ENCODE results near the gene NT5DC2.
"Not testable (repeated sequence)": the region's sequence is repeated elsewhere in the genome, so short reads cannot be mapped to it uniquely, and the experiment has no call there.

Gene NT5DC2

DNA sequence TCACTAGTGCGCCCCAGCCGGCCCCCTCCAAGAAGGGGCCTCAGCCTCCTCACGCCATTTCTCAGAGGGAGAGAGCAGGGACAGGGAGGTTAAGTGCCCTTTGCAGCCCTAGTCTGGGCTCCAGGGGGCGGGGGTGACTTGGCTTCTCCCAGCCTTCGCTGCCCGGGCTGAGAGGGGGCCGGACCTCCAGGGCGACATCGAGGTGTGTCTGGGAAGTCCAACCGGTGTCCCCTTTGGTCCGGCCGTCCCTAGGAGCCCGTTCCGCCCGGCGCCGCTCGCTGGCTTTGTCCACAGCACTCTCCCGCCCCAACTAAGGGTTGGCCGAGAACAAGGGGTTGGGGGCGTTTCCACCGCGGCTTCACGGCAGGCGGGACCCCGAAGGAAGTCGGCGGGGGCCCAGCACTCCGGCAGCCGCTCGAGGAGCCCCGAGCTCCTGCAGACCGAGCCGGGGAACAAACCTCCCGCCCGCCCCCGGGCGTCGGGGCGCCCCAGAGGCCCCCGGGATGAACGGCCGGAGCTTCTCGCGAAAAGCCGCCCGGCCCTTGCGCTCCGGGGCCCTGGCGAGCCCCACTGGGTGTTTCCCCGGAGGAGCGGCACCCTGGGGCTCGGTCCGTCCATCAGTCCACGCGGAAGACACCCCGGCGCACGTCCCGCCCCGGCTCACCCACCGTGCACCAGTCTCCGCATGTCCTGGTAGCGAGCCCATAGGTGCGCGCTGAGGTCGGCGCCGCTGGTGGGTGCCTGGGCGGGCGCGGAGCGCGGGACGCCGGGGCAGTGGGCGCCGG, 627 bp downstream of the NT5DC2 start:
- Mint-ChIP-seq H3K4me1 (ENCODE audit: low read depth) (peaks cover 46% of the 10 kb centered on the region), H3K4me3 (peak overlapping the region; percentile 81), H3K36me3 (ENCODE audit: low read depth) (peaks cover 30% of the 10 kb centered on the region), H3K27me3 (peaks cover 2% of the 10 kb centered on the region), H3K9me3 (no peaks in the 10 kb centered on the region), H3K27ac (peak overlapping the region; percentile 45)
- intact Hi-C loops (cut with micrococcal nuclease) = no loop called here

GRCh38 chr3:52532517-52532837, 1.2 kb downstream of the NT5DC2 start:
- intact Hi-C loops (cut with micrococcal nuclease) = no loop called here
- Mint-ChIP-seq H3K36me3 (ENCODE audit: low read depth) (peaks cover 30% of the 10 kb centered on the region), H3K4me1 (ENCODE audit: low read depth) (peaks cover 40% of the 10 kb centered on the region)

DNA sequence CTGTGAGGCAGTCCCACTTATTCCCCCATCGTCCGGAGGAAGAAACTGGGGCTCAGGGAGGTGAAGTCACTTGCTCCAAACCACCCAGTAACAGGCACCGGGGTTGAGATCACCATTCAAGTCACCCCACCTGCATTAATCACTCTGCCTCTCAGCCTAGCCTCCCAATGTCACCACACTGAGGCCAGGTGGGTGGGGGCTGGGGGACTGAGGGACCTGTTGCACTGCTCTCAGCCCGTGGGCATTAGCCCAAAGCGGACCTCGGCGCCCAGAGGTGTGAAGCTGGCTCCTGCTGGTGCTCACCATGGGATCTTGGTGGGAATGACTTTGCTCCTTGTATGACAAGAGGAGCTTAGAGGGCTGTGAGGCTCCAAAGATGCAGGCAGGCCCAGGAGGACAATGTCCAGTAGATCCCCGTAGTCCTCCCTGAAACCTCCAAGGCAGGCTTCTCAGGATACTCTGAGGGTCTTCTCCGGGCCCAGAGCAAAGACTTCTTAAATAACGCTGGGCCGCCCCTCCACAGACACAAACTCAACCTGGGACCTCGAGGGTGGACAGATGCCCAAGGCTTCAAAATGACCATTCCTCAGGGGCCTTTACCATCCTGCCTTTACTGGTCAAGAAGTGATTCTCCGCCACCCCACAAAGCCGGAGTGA, 1.7 kb downstream of the NT5DC2 start:
- peaks cover 31% of the 10 kb centered on the region for H3K36me3 Mint-ChIP-seq (ENCODE audit: low read depth)
- peak overlapping the region; percentile 45 for H3K27ac Mint-ChIP-seq
- no peaks in the 10 kb centered on the region for H3K9me3 Mint-ChIP-seq

More at GRCh38 chr3:52532517-52532837, 1.2 kb downstream of the NT5DC2 start:
- Mint-ChIP-seq H3K4me3 (peak overlapping the region; percentile 81), H3K9me3 (no peaks in the 10 kb centered on the region), H3K27me3 (peaks cover 2% of the 10 kb centered on the region), H3K27ac (peak overlapping the region; percentile 45)

GRCh38 chr3:52530918-52531826, 2.5 kb downstream of the NT5DC2 start:
- H3K27me3 Mint-ChIP-seq = peaks cover 2% of the 10 kb centered on the region
- no peaks in the 10 kb centered on the region for H3K9me3 Mint-ChIP-seq
- H3K36me3 Mint-ChIP-seq (ENCODE audit: low read depth) = peaks cover 32% of the 10 kb centered on the region
- no peak overlapping the region for H3K4me3 Mint-ChIP-seq
- no peak overlapping the region for H3K27ac Mint-ChIP-seq
- intact Hi-C loops (cut with micrococcal nuclease) = no loop called here
- peaks cover 42% of the 10 kb centered on the region for H3K4me1 Mint-ChIP-seq (ENCODE audit: low read depth)

More for the DNA sequence above, 1.7 kb downstream of the NT5DC2 start:
- Mint-ChIP-seq H3K4me3 (peak overlapping the region; percentile 81), H3K27me3 (peaks cover 2% of the 10 kb centered on the region), H3K4me1 (ENCODE audit: low read depth) (peaks cover 39% of the 10 kb centered on the region)
- intact Hi-C loops (cut with micrococcal nuclease) = no loop called here

GRCh38 chr3:52529376-52530333, 4.0 kb downstream of the NT5DC2 start:
- Mint-ChIP-seq H3K4me3 (no peak overlapping the region), H3K9me3 (no peaks in the 10 kb centered on the region), H3K27ac (peak overlapping the region; percentile 33), H3K4me1 (ENCODE audit: low read depth) (peaks cover 37% of the 10 kb centered on the region), H3K36me3 (ENCODE audit: low read depth) (peaks cover 47% of the 10 kb centered on the region), H3K27me3 (peaks cover 2% of the 10 kb centered on the region)
- intact Hi-C loops (cut with micrococcal nuclease) = no loop called here

DNA sequence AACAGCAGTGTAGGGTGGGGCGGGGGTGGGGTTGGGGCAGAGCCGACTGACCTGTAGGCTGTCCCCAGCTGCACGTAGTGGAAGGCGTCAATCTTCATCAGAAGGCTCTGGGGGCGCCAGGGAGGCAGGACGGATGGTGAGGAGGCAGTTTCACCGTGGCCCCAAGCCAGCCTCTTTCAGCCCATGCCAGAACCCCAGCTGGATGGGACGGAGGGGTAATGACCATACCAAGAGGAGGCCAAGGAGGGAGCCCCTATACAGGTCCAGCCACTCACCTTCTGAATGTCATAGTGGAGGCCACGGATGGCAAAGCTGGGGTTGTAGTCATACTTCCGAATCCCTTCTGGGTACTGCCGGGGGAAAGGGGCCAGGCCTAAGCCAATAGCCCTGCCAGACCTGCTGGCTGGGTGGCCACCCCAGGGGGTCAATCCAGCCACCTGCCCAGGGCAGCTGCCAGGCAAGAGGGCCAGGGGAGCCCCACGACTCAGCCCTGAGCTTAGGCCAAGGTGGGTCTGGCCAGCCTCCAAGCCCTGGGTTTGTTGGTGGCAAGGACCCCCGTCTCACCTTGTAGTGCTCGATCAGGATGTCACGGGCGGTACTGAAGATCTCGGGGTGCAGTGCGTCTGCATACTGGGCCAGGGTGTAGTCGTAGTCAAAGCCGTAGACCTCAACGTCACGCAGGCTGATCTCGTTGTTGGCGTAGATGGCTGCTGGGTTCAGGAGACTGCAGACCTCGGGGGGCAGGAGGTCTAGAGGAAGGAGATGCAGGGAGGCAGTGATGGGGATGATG, 4.9 kb downstream of the NT5DC2 start:
- intact Hi-C loops (cut with micrococcal nuclease) = no loop called here
- Mint-ChIP-seq H3K36me3 (ENCODE audit: low read depth) (peaks cover 56% of the 10 kb centered on the region), H3K27me3 (no peaks in the 10 kb centered on the region), H3K4me3 (no peak overlapping the region), H3K27ac (peak overlapping the region; percentile 10), H3K4me1 (ENCODE audit: low read depth) (peaks cover 38% of the 10 kb centered on the region), H3K9me3 (no peaks in the 10 kb centered on the region)

GRCh38 chr3:52527732-52528585, 5.7 kb downstream of the NT5DC2 start:
- intact Hi-C loops (cut with micrococcal nuclease) = no loop called here
- H3K27ac Mint-ChIP-seq = peak overlapping the region; percentile 42
- peaks cover 64% of the 10 kb centered on the region for H3K36me3 Mint-ChIP-seq (ENCODE audit: low read depth)
- H3K9me3 Mint-ChIP-seq = no peaks in the 10 kb centered on the region
- H3K27me3 Mint-ChIP-seq = no peaks in the 10 kb centered on the region
- H3K4me1 Mint-ChIP-seq (ENCODE audit: low read depth) = peaks cover 45% of the 10 kb centered on the region
- H3K4me3 Mint-ChIP-seq = no peak overlapping the region

- Mint-ChIP-seq H3K9me3 (no peaks in the 10 kb centered on the region), H3K36me3 (ENCODE audit: low read depth) (peaks cover 72% of the 10 kb centered on the region), H3K4me3 (no peak overlapping the region), H3K27me3 (no peaks in the 10 kb centered on the region), H3K4me1 (ENCODE audit: low read depth) (peaks cover 38% of the 10 kb centered on the region), H3K27ac (peak overlapping the region; percentile 42)
- intact Hi-C loops (cut with micrococcal nuclease) = no loop called here
Observed at GRCh38 chr3:52527039-52527731, 6.5 kb downstream of the NT5DC2 start.

- H3K4me3 Mint-ChIP-seq; H3K27me3 Mint-ChIP-seq; H3K9me3 Mint-ChIP-seq; intact Hi-C loops (cut with micrococcal nuclease): not testable (repeated sequence)
- H3K36me3 Mint-ChIP-seq (ENCODE audit: low read depth) = peaks cover 77% of the 10 kb centered on the region
- H3K4me1 Mint-ChIP-seq (ENCODE audit: low read depth) = peaks cover 35% of the 10 kb centered on the region
- H3K27ac Mint-ChIP-seq = peak overlapping the region; percentile 67
Observed at GRCh38 chr3:52526671-52527038, 7.0 kb downstream of the NT5DC2 start.

DNA sequence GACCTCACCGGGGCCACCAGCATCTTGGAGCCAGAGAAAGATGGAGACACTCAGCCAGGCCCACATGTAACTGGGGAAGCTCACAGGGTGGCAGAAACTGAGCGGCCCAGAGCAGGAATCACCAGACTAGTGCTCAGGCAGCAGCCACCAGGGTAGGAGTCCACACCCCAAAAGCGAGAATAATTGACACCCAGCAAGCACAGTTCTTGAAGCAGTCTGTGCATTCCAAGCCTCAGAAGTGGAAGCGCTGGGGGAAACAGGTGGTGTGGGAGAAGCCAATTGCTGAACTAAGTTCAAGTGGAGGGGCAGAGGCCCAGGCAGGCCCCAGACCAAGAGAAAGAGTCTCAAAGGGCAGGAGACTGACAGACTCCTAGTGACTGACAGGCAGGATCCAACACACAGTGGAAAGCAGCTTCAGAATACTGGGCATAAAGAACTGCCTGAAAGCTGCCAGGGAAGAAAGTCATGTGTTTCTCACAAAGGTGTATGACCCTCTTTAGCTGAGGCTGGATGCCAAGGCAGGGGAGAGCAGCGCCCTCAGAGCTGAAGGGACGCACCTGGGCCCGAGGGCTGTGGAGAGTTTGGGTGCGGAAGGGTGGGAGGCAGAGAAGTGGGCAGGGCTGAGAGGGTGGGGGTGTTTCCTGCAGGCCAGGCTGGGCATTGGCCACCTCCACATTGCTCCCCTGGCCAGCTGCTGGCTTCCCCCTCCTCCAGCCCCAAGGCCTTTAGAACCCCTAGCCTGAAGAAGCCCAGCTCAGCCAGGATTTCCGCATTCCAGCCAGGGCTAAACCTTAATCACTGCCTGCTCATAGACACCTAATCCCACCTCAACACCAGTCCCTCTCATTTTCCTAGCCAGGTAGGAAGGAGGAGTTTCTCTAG, 7.7 kb downstream of the NT5DC2 start:
- peaks cover 37% of the 10 kb centered on the region for H3K4me1 Mint-ChIP-seq (ENCODE audit: low read depth)
- H3K4me3 Mint-ChIP-seq = no peak overlapping the region
- peak overlapping the region; percentile 67 for H3K27ac Mint-ChIP-seq
- no peaks in the 10 kb centered on the region for H3K27me3 Mint-ChIP-seq
- intact Hi-C loops (cut with micrococcal nuclease) = no loop called here
- peaks cover 84% of the 10 kb centered on the region for H3K36me3 Mint-ChIP-seq (ENCODE audit: low read depth)
- H3K9me3 Mint-ChIP-seq = no peaks in the 10 kb centered on the region

Data from dendritic cell treated with granulocyte-macrophage colony-stimulating factor and Interleukin-4, amounts not matched to agents 40 ng/mL and 50 ng/mL, for 4 days (primary cell).